ENCODE data around the gene NSF. TPM values are rescaled to one million over a fixed set of nuclear protein-coding genes. Genes with fewer than 3 reads are reported as not detected.
"Not testable (repeated sequence)": the region's sequence is repeated elsewhere in the genome, so short reads cannot be mapped to it uniquely, and the experiment has no call there.

The NSF gene
- 10 to 100 TPM; 49.8 to 52.8 TPM for total RNA-seq

- H3K4me3 Mint-ChIP-seq, DNase-seq, H3K4me1 Mint-ChIP-seq, H3K9me3 Mint-ChIP-seq, H3K27me3 Mint-ChIP-seq, H3K27ac Mint-ChIP-seq, H3K36me3 Mint-ChIP-seq, POLR2A ChIA-PET: not testable (repeated sequence)
- peak; percentile 89 for ATAC-seq (ENCODE audit: low read depth)
Measured at GRCh38 chr17:46590157-46591146, at the start of gene NSF. Gene NSF (plus strand): TSS chr17:46590669. CDS start chr17:46590776, 107 bp downstream.

GRCh38 chr17:46548607-46549006, 41.9 kb upstream of the NSF start:
- H3K4me3 Mint-ChIP-seq; H3K27ac Mint-ChIP-seq; H3K36me3 Mint-ChIP-seq; H3K4me1 Mint-ChIP-seq; POLR2A ChIA-PET; H3K27me3 Mint-ChIP-seq; H3K9me3 Mint-ChIP-seq; DNase-seq; ATAC-seq (ENCODE audit: low read depth): not testable (repeated sequence)

GRCh38 chr17:46559155-46559554, 31.3 kb upstream of the NSF start:
- DNase-seq; H3K36me3 Mint-ChIP-seq; H3K27ac Mint-ChIP-seq; POLR2A ChIA-PET; H3K4me3 Mint-ChIP-seq; ATAC-seq (ENCODE audit: low read depth); H3K4me1 Mint-ChIP-seq; H3K27me3 Mint-ChIP-seq; H3K9me3 Mint-ChIP-seq: not testable (repeated sequence)

GRCh38 chr17:46560048-46560447, 30.4 kb upstream of the NSF start:
- H3K4me1 Mint-ChIP-seq; H3K36me3 Mint-ChIP-seq; DNase-seq; H3K4me3 Mint-ChIP-seq; POLR2A ChIA-PET; H3K9me3 Mint-ChIP-seq; ATAC-seq (ENCODE audit: low read depth); H3K27ac Mint-ChIP-seq; H3K27me3 Mint-ChIP-seq: not testable (repeated sequence)

- POLR2A ChIA-PET, H3K9me3 Mint-ChIP-seq, H3K4me3 Mint-ChIP-seq: not testable (repeated sequence)
Measured at GRCh38 chr17:46566284-46566683, 24.2 kb upstream of the NSF start.

GRCh38 chr17:46566980-46567379, 23.5 kb upstream of the NSF start:
- POLR2A ChIA-PET; ATAC-seq (ENCODE audit: low read depth); H3K27me3 Mint-ChIP-seq: not testable (repeated sequence)

More at GRCh38 chr17:46566284-46566683, 24.2 kb upstream of the NSF start:
- H3K27ac Mint-ChIP-seq, H3K27me3 Mint-ChIP-seq, H3K36me3 Mint-ChIP-seq, H3K4me1 Mint-ChIP-seq, DNase-seq: not testable (repeated sequence)
- ATAC-seq (ENCODE audit: low read depth) = peak; percentile 36

GRCh38 chr17:46571796-46572195, 18.7 kb upstream of the NSF start:
- DNase-seq; H3K27me3 Mint-ChIP-seq; POLR2A ChIA-PET; H3K36me3 Mint-ChIP-seq; H3K9me3 Mint-ChIP-seq; ATAC-seq (ENCODE audit: low read depth); H3K27ac Mint-ChIP-seq; H3K4me1 Mint-ChIP-seq; H3K4me3 Mint-ChIP-seq: not testable (repeated sequence)

More at GRCh38 chr17:46566980-46567379, 23.5 kb upstream of the NSF start:
- not testable (repeated sequence) for H3K4me1 Mint-ChIP-seq, H3K4me3 Mint-ChIP-seq, H3K36me3 Mint-ChIP-seq, H3K9me3 Mint-ChIP-seq, H3K27ac Mint-ChIP-seq, DNase-seq

- Mint-ChIP-seq H3K4me3 (peak within 1 kb of the TSS; percentile 66), H3K27ac (peak within 1 kb of the TSS; percentile 75)
- H3K9me3 Mint-ChIP-seq, H3K4me1 Mint-ChIP-seq, H3K27me3 Mint-ChIP-seq, H3K36me3 Mint-ChIP-seq, POLR2A ChIA-PET: not testable (repeated sequence)
- peak; percentile 93 for ATAC-seq (ENCODE audit: low read depth)
- peak; percentile 80 for DNase-seq
Measured at GRCh38 chr17:46579083-46580075, 11.1 kb upstream of the NSF start, which contains the start of gene ARL17A. Gene ARL17A (minus strand): TSS chr17:46579691. CDS start chr17:46576322, 3,369 bp downstream.

GRCh38 chr17:46580082-46580481, 10.4 kb upstream of the NSF start:
- peak overlapping the region; percentile 75 for H3K27ac Mint-ChIP-seq
- H3K36me3 Mint-ChIP-seq; H3K27me3 Mint-ChIP-seq; POLR2A ChIA-PET; H3K4me1 Mint-ChIP-seq; ATAC-seq (ENCODE audit: low read depth); H3K9me3 Mint-ChIP-seq; DNase-seq: not testable (repeated sequence)
- peak overlapping the region; percentile 66 for H3K4me3 Mint-ChIP-seq

GRCh38 chr17:46585444-46585843, 5.0 kb upstream of the NSF start:
- H3K36me3 Mint-ChIP-seq; H3K4me1 Mint-ChIP-seq; H3K27me3 Mint-ChIP-seq; DNase-seq; ATAC-seq (ENCODE audit: low read depth); H3K27ac Mint-ChIP-seq; H3K9me3 Mint-ChIP-seq; H3K4me3 Mint-ChIP-seq; POLR2A ChIA-PET: not testable (repeated sequence)

GRCh38 chr17:46591332-46591731, 863 bp downstream of the NSF start:
- H3K27ac Mint-ChIP-seq, DNase-seq, H3K27me3 Mint-ChIP-seq, H3K4me3 Mint-ChIP-seq, H3K4me1 Mint-ChIP-seq, H3K36me3 Mint-ChIP-seq, H3K9me3 Mint-ChIP-seq, POLR2A ChIA-PET: not testable (repeated sequence)
- peak; percentile 44 for ATAC-seq (ENCODE audit: low read depth)

- H3K27ac Mint-ChIP-seq, H3K27me3 Mint-ChIP-seq, H3K9me3 Mint-ChIP-seq, H3K4me1 Mint-ChIP-seq, POLR2A ChIA-PET, H3K36me3 Mint-ChIP-seq, H3K4me3 Mint-ChIP-seq, DNase-seq: not testable (repeated sequence)
- ATAC-seq (ENCODE audit: low read depth) = peak; percentile 36
Measured at GRCh38 chr17:46598344-46598931, 8.0 kb downstream of the NSF start.

GRCh38 chr17:46600767-46601166, 10.3 kb downstream of the NSF start:
- H3K4me1 Mint-ChIP-seq; H3K36me3 Mint-ChIP-seq; H3K4me3 Mint-ChIP-seq; H3K27me3 Mint-ChIP-seq; DNase-seq; H3K9me3 Mint-ChIP-seq; ATAC-seq (ENCODE audit: low read depth); H3K27ac Mint-ChIP-seq; POLR2A ChIA-PET: not testable (repeated sequence)
